Psoas muscle (tissue), 8 donors: ENCODE data around the gene MMEL1. TPM values are rescaled to one million over a fixed set of nuclear protein-coding genes. Genes with fewer than 3 reads are reported as not detected.

Experiments used
- ATAC-seq, 4 donors: fragments of 200-7000 bp; cut with Tn5 transposase; one replicate each; pipeline ENCODE4 v1.9.1; 2020; ENCODE audit warnings: moderate library complexity in 3 of 4, mild to moderate bottlenecking in 2 of 4
- DNase-seq, 2 donors: peaks; one replicate each; pipeline ENCODE4 v3.0.0-alpha.2; 2020
- H3K27ac ChIP-seq: fragments of 200-600 bp; one replicate; pipeline ENCODE4 v1.8.0; 2022
- H3K27me3 ChIP-seq, 3 donors: fragments of 200-600 bp in 1 of 3; one replicate each; pipeline versions ENCODE4 v1.6.1 to v1.8.0; 2013 to 2022; ENCODE audit warnings: low read length in 2 of 3, mild to moderate bottlenecking in 2 of 3, moderate library complexity in 1 of 3; ENCODE audit not compliant: insufficient read depth in 3 of 3
- H3K36me3 ChIP-seq, 2 donors: fragments of 200-600 bp in 1 of 2; one replicate each; pipeline versions ENCODE4 v1.6.1 to v1.8.0; 2013 to 2022; ENCODE audit warnings: low read depth in 1 of 2, mild to moderate bottlenecking in 1 of 2, moderate library complexity in 1 of 2; ENCODE audit not compliant: insufficient read depth in 1 of 2
- H3K4me1 ChIP-seq: fragments of 200-600 bp; one replicate; pipeline ENCODE4 v1.8.0; 2022
- H3K4me3 ChIP-seq: fragments of 200-600 bp; one replicate; pipeline ENCODE4 v1.8.0; 2022; ENCODE audit warnings: mild to moderate bottlenecking
- H3K9me3 ChIP-seq: fragments of 200-600 bp; one replicate; pipeline ENCODE4 v1.8.0; 2022
- WGBS, 3 donors: extraction: QIAGEN DNeasy Blood & Tissue Kit; methylation state at CpG; one replicate each; pipeline versions ENCODE4 v1.1.6 to v1.1.7; 2013; 5-methylcytosine and 5-hydroxymethylcytosine counted together
- intact Hi-C, 2 donors: fragments of 100-400 bp; cut with DNase I; formaldehyde crosslinking; loops; one replicate each; pipeline versions ENCODE4 v1.11.0 to v1.14.2; 2022
- polyA plus RNA-seq, 3 donors: library from polyadenylated mRNA; stranded (reverse); fragments of 200-250 nt; gene quantifications; one replicate each; pipeline ENCODE4 v1.2.3, GENCODE V29; 2013
- total RNA-seq, 4 donors: library from RNA; stranded (reverse); fragmentation: NEBNext Ultra II Directional in 2 of 4; extraction: Animal tissue kit (Norgen Biotek cat#: 25700) in 2 of 4; gene quantifications; one replicate each; pipeline versions ENCODE4 v1.2.1 to v1.2.4, GENCODE V29; 2021 to 2023
- TF ChIP-seq, protein P1 (sequence below): fragments of 200-600 bp; IDR thresholded peaks from one replicate; pipeline ENCODE4 v1.8.0; 2022; ENCODE audit warnings: antibody characterized with exemption
- donor health status: healthy with polysubstance abuse.
- donor health status: DM: no; HTN: no; CAD: no; lungs with moderate emphysema.
- donor health status: Bipolar disorder and iron deficiency.
- donor health status: healthy.
- donor health status: DM: yes; HTN: yes; CAD: no.
- donor health status: DM: no; HTN: no; CAD: no.
- donor health status: DM: no; HTN: no; CAD: no.
- donor health status: DM: yes; HTN: yes; CAD: no.

The MMEL1 gene
- total and polyA plus RNA-seq, 7 donors = 0.08 to 0.89 (median 0.21) TPM; not detected in 2

DNA sequence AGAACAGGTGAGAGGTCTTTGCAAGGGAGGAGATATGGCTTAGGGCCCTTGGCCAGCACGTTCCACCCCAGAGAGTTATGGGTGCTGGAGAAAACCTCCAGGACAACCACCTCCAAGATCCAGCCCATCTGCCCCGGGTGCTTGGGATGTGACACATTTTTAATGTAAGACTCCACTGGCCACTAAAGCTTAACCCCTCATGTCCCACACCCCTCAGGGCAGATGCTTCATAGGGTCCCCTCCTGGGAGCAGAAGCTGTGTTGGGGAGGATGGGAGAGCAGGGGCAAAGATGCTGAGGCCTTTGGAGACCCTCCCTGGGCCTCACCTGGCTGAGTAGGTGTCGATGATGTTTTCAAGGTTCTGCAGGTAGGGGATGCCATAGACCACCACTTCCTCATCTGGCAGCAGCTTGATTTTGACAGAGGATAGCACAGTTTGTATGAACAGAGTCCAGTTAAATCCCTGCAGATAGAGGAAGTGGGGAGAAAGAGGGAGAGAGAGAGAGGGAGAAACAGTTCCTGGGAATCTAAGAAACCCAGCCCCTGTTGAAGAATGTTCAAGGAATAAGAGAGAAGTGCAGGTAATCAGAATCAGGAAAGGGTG lies 34.4 kb downstream of the MMEL1 start:
- 63 to 75% (median 65%) methylated on average over 3 of the region's 3 CpGs for WGBS, 3 donors
- intact Hi-C loops = no loop called here
- H3K27me3 ChIP-seq = peaks cover 0 to 32% (median 2%) of the 10 kb centered on the region in 3 donors

DNA sequence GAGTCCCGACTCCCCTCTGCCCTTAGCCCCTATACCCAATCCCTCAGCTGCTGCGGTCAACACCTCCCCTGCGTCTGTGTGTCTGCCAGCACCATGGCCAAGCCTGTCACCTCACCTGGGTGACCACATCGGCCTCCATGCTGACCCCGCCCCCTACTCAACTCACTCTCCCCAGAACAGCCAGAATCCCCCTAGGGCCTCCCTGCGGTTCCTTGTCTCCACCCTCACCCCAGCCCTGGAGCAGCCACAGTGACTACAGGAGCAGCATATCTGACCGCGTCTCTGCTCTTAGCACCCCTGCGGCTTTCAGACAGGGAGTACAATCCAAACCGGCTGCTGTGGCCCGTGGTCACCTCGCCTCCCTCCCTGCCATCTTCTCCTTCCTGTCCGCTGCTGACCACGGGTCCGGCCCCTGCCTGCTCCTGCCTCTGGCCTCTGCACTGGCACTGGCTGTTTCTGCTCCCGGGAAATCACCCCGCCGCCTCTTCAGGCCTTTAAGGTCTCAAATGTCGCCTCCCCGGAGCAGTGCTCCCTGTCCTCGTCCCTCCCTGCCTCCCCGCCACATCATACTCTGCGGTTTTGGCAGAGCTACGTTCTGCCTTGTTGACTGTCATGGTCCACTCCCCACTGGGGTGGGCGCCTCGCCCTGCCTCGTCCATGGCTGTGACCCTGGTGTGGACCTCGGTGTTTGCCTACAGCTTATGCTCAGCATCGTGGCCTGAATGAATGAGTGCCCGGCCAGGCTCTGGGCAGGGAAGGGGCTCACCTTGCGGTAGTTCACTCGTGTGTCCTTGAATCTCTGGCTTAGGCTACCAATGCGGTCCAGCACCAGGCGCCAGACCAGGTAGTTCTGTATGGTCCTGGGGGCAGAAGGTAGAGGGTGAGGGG lies 35.1 kb downstream of the MMEL1 start:
- 64 to 70% (median 69%) methylated on average over 34 of the region's 34 CpGs for WGBS, 3 donors
- Histone ChIP-seq H3K4me1 (no peaks in the 10 kb centered on the region), H3K27ac (no peak overlapping the region), H3K4me3 (no peak overlapping the region), H3K36me3 (no peaks in the 10 kb centered on the region), H3K9me3 (no peaks in the 10 kb centered on the region), H3K27me3 (peaks cover 0 to 32% (median 4%) of the 10 kb centered on the region in 3 donors)
- DNase-seq (no peak), ATAC-seq (no peak)
- TF ChIP-seq, protein P1, sequence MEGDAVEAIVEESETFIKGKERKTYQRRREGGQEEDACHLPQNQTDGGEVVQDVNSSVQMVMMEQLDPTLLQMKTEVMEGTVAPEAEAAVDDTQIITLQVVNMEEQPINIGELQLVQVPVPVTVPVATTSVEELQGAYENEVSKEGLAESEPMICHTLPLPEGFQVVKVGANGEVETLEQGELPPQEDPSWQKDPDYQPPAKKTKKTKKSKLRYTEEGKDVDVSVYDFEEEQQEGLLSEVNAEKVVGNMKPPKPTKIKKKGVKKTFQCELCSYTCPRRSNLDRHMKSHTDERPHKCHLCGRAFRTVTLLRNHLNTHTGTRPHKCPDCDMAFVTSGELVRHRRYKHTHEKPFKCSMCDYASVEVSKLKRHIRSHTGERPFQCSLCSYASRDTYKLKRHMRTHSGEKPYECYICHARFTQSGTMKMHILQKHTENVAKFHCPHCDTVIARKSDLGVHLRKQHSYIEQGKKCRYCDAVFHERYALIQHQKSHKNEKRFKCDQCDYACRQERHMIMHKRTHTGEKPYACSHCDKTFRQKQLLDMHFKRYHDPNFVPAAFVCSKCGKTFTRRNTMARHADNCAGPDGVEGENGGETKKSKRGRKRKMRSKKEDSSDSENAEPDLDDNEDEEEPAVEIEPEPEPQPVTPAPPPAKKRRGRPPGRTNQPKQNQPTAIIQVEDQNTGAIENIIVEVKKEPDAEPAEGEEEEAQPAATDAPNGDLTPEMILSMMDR = no peak
- intact Hi-C loops = no loop called here

More for the DNA sequence above, 34.4 kb downstream of the MMEL1 start:
- Histone ChIP-seq H3K4me1 (no peaks in the 10 kb centered on the region), H3K4me3 (no peak overlapping the region), H3K27ac (no peak overlapping the region), H3K9me3 (no peaks in the 10 kb centered on the region), H3K36me3 (no peaks in the 10 kb centered on the region)
- ATAC-seq = no peak
- TF ChIP-seq, protein P1 = no peak
- no peak for DNase-seq

DNA sequence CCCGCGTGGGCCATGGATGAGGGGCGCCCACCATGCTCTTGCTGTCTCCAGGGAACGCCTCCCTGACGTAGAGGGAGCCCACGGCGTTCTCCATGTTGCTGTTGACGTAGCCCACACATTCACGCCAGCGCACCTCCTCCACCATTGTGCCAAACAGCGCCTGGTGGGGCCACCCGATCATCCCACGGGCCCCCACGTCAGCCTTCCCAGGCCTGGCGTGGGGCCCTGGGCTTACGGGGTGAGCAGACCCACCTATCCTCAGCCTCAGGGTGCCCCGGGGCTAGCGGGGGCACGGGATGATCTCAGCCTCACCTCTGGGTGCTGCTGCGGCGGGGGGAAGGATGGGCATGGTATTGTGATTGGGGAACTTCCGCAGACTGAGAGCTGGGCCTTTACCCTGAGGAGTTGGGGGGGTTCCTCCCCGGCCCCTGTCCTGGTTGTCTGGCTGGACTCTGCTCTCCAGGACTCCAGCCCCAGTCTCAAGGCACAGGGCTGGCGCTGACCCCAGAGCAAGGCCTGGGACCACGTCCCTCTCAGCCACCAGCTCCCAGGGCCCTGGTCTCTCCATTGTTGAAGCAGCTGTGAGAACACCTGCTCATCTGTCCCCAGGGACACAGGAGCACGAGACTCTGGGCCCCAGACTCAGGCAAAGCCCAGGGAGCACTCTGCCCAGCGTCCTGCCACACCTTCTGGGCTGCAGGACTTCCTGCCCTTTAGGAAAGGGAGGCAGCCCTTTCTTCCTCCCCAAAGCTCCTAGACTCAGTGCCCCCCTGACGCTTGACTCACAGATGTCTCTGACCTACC lies 36.1 kb downstream of the MMEL1 start:
- 79 to 82% (median 79%) methylated on average over 27 to 28 of the region's 28 CpGs for WGBS, 3 donors
- no peak for DNase-seq

DNA sequence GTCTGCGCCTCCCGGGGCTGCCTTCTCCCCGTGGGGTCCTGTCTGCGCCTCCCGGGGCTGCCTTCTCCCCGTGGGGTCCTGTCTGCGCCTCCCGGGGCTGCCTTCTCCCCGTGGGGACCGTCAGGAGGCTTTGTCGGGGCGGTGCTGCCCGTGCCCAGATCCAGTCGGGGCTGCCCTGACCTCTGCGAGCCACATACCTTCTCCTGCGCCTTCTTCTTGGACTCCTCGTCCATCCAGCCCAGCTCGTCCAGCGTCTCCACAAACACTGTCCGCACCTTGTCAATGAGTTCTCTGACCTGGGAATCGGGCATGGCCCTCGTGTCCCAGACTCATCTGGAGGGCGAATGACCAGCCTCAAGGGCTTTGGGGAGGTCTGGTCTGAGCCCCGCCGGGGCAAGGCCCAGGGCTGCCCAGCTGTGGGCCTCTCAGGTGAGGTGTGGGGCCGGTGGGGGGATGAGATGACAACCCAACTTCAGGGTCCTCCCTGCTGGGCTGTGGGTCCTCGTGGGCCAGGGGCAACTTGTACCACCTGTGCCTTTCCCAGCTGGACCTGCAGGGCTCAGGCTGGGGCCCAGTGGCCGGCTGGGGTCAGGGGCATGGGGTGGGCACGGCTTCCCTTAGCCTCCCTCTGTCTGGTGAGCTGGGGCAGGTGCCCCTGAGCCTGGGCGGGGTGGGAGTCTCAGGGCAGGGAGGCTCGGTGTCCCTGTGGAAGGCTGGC lies 36.8 kb downstream of the MMEL1 start:
- Histone ChIP-seq H3K4me3 (no peak overlapping the region), H3K9me3 (no peaks in the 10 kb centered on the region), H3K4me1 (no peaks in the 10 kb centered on the region), H3K27me3 (peaks cover 0 to 28% (median 3%) of the 10 kb centered on the region in 3 donors), H3K36me3 (no peaks in the 10 kb centered on the region), H3K27ac (no peak overlapping the region)
- DNase-seq = no peak
- ATAC-seq = no peak
- WGBS, 3 donors = 80% methylated on average over 30 to 31 of the region's 31 CpGs
- TF ChIP-seq, protein P1 = no peak
- intact Hi-C loops = no loop called here

More for the DNA sequence above, 36.1 kb downstream of the MMEL1 start:
- H3K36me3 ChIP-seq = no peaks in the 10 kb centered on the region
- no peak for ATAC-seq
- H3K4me1 ChIP-seq = no peaks in the 10 kb centered on the region
- peaks cover 0 to 28% (median 3%) of the 10 kb centered on the region in 3 donors for H3K27me3 ChIP-seq
- no peak overlapping the region for H3K4me3 ChIP-seq
- TF ChIP-seq, protein P1 = no peak
- intact Hi-C loops = no loop called here
- H3K9me3 ChIP-seq = no peaks in the 10 kb centered on the region
- no peak overlapping the region for H3K27ac ChIP-seq
